Type B pancreatic cell (in vitro differentiated cells): ENCODE data around the gene CCDC39. TPM values are rescaled to one million over a fixed set of nuclear protein-coding genes. Genes with fewer than 3 reads are reported as not detected.
A peak's percentile ranks its signal among the peaks of the same experiment; 100 is the strongest.

Source experiments
- DNase-seq: peaks from one replicate; pipeline ENCODE4 v3.0.0; 2021; ENCODE audit warnings: mixed read lengths; ENCODE audit not compliant: unreplicated experiment; ENCODE audit errors: extremely low spot score
- H3K27ac Mint-ChIP-seq: 2 replicates; pipeline ENCODE4 v1.8.0; 2021; ENCODE audit warnings: mild to moderate bottlenecking, mixed read lengths
- H3K27me3 Mint-ChIP-seq: 2 replicates; pipeline ENCODE4 v1.8.0; 2021; ENCODE audit warnings: mixed read lengths
- H3K36me3 Mint-ChIP-seq: 2 replicates; pipeline ENCODE4 v1.8.0; 2021; ENCODE audit warnings: mixed read lengths
- H3K4me1 Mint-ChIP-seq: one replicate; pipeline ENCODE4 v1.8.0; 2021; ENCODE audit warnings: mixed read lengths; ENCODE audit not compliant: unreplicated experiment
- H3K4me3 Mint-ChIP-seq: 2 replicates; pipeline ENCODE4 v1.8.0; 2021; ENCODE audit warnings: mild to moderate bottlenecking, mixed read lengths
- H3K9me3 Mint-ChIP-seq: 2 replicates; pipeline ENCODE4 v1.8.0; 2021; ENCODE audit warnings: mixed read lengths
- long read RNA-seq: library from polyadenylated mRNA; unstranded; transcript quantifications from one replicate; pipeline ENCODE4 v2.0.0, GENCODE V29; 2020
- total RNA-seq: library from RNA; stranded (reverse); gene quantifications from 2 replicates; pipeline ENCODE4 v1.2.1, GENCODE V29; 2021; ENCODE audit warnings: low replicate concordance
- TF ChIP-seq, protein P1 (sequence below): fragments of 200-600 bp; sonication (generic); conservative IDR thresholded peaks from 2 replicates; pipeline ENCODE4 v1.5.0; 2021; ENCODE audit warnings: antibody characterized with exemption, mild to moderate bottlenecking

The CCDC39 gene
- 0.41 TPM in 1 of 2 replicates, not detected in the other for total RNA-seq
- long read RNA-seq, partial matches to known transcripts = 1 of 2 reads
- long read RNA-seq, other reads (novel, unspliced or antisense) = 1 of 2 reads

DNA sequence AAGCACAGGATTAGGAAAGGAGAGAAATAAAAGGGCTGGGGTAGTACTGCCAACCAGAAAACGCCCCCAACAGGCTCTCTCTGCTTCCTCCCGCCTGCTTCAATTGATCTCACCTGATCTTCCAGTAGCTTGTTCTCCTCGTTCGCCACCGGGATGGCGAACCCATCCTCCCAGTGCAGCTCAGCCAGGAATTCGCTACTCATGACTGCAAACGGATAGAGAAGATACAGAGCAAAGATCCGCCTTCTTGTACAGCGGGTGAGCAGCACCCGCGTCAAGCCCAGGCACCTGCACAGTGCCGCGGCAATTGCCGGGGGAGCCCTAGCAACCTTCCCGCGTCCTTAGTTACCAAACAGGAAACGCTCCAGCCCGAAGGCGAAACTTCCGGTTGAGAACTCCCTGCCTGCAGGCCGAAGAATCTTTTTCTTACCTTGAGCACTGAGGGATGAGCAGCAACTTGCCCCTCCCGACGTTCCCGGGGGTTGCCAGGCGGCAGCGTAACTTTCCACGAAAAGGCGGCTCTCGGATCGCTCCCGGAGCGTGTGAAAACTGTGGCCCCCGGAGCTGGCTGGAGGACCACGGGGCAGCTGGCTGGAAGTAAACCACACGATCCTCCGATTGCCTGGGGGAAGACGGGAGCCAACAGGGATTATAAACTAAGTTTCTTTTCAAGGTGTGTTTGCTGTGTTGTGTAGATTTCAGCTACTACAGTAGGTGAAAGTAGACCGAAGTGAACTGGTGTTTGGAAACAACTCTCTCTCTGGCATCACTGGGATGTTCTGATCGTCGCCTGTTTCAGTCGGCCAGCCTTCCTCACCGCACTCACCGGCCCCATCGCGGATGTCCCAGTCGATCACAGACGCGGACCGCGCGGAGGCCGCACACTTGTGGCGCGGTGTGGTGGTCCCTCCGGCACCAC, at the start of gene CCDC39:
CCDC39 (minus strand) TSS at position 312 of the 919 bp plus-strand sequence; CDS start at position 203, 109 bp downstream.
- Mint-ChIP-seq H3K27ac (peak within 1 kb of the TSS; percentile 84), H3K36me3 (no peaks in the 10 kb centered on the region), H3K4me3 (peak within 1 kb of the TSS; percentile 96), H3K27me3 (peaks cover 49% of the 10 kb centered on the region), H3K9me3 (no peaks in the 10 kb centered on the region), H3K4me1 (no peaks in the 10 kb centered on the region)
- TF ChIP-seq, protein P1, sequence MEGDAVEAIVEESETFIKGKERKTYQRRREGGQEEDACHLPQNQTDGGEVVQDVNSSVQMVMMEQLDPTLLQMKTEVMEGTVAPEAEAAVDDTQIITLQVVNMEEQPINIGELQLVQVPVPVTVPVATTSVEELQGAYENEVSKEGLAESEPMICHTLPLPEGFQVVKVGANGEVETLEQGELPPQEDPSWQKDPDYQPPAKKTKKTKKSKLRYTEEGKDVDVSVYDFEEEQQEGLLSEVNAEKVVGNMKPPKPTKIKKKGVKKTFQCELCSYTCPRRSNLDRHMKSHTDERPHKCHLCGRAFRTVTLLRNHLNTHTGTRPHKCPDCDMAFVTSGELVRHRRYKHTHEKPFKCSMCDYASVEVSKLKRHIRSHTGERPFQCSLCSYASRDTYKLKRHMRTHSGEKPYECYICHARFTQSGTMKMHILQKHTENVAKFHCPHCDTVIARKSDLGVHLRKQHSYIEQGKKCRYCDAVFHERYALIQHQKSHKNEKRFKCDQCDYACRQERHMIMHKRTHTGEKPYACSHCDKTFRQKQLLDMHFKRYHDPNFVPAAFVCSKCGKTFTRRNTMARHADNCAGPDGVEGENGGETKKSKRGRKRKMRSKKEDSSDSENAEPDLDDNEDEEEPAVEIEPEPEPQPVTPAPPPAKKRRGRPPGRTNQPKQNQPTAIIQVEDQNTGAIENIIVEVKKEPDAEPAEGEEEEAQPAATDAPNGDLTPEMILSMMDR = no peak
- peak; percentile 83 for DNase-seq

DNA sequence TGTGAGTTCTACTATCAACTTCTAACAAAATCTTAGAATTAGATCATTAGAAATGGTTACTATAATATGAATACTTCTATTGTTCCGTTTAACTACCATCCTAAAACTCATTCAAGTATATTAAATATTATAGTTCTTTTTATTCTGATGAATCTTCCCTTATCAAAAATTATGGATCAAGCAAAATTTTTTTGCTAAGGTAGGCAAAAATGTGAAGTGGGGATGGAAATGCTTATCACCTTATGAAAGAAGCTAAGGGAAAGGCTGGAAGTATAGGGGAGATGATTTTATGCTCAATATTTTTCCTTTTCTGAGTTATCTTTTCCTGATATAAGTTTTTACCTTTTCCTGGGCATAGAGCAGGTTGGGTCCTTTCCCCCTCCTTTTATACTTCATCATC, 40.7 kb upstream of the CCDC39 start:
- H3K4me3 Mint-ChIP-seq = no peak overlapping the region
- no peak for DNase-seq
- no peaks in the 10 kb centered on the region for H3K36me3 Mint-ChIP-seq
- H3K27me3 Mint-ChIP-seq = peaks cover 3% of the 10 kb centered on the region
- H3K9me3 Mint-ChIP-seq = no peaks in the 10 kb centered on the region
- TF ChIP-seq, protein P1 = no peak
- no peaks in the 10 kb centered on the region for H3K4me1 Mint-ChIP-seq
- no peak overlapping the region for H3K27ac Mint-ChIP-seq

DNA sequence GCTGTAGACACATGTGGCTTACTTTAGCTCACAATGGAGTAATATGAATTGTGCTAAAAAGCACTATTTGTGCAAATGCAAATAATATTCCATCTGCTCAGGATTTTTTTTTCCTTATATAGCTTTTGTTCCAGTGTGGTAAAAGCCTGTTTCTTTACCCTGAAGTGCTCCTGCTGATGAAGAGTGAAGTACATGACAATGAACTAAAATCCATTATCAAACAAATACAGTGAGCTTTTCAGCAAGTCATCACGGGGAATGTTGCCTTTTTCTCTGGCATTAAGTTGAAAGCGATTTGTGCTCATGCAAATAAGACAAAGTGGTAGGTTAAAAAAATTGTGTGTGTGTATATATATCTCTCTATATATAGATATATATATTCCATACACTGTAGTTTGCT, 28.6 kb upstream of the CCDC39 start:
- no peak overlapping the region for H3K27ac Mint-ChIP-seq

DNA sequence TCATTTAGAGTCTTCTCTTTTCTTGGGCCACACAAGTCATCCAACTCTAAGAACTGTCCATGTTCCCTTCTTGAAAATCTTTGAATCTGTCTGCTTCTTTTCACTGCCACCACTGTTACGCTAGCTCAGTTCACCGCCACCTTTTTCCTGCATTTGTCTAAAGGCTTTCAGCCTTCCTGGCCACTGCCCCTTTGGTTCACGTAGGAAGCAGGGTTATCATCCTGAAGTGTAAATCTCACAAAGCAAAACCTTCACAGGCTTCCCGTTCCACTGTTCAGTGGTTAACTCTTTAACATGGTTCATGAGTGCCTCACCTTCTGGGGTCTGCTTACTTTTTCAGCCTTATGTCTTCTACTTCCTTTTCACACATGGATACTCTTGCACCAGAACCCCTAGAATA, 26.3 kb upstream of the CCDC39 start:
- peaks cover 5% of the 10 kb centered on the region for H3K27me3 Mint-ChIP-seq
- H3K36me3 Mint-ChIP-seq = no peaks in the 10 kb centered on the region
- no peak overlapping the region for H3K4me3 Mint-ChIP-seq
- no peaks in the 10 kb centered on the region for H3K9me3 Mint-ChIP-seq
- no peak for DNase-seq
- no peaks in the 10 kb centered on the region for H3K4me1 Mint-ChIP-seq
- no peak overlapping the region for H3K27ac Mint-ChIP-seq
- TF ChIP-seq, protein P1 = no peak

More for the DNA sequence above, 28.6 kb upstream of the CCDC39 start:
- TF ChIP-seq, protein P1 = no peak
- no peaks in the 10 kb centered on the region for H3K9me3 Mint-ChIP-seq
- peaks cover 3% of the 10 kb centered on the region for H3K27me3 Mint-ChIP-seq
- H3K4me3 Mint-ChIP-seq = no peak overlapping the region
- DNase-seq = no peak
- H3K4me1 Mint-ChIP-seq = no peaks in the 10 kb centered on the region
- no peaks in the 10 kb centered on the region for H3K36me3 Mint-ChIP-seq

DNA sequence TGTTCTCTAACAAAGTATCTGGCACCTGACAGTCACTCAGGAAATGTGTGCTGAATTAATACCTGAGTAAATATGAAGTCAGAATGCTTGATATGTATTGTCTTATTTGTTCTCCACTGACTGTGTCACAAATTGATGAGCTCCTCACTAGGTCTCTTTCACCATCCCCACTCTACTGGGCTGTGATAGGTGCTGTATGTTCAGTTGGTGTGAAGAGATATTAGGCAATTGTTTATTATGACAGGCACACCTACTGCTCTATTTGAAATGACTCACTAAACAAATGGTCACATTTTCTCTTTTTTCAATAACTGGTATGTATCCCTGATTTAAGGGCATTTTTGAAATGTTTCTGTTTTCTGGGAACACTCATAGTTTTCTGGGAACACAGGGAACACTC, 25.2 kb upstream of the CCDC39 start:
- TF ChIP-seq, protein P1 = no peak
- H3K36me3 Mint-ChIP-seq = no peaks in the 10 kb centered on the region
- H3K27ac Mint-ChIP-seq = no peak overlapping the region
- peaks cover 3% of the 10 kb centered on the region for H3K27me3 Mint-ChIP-seq
- no peak overlapping the region for H3K4me3 Mint-ChIP-seq
- H3K9me3 Mint-ChIP-seq = no peaks in the 10 kb centered on the region
- DNase-seq = no peak
- no peaks in the 10 kb centered on the region for H3K4me1 Mint-ChIP-seq
